LNCAP (cell line): ENCODE data around the gene CSN1S1.

Experiments used
- CTCF ChIP-seq: fragments of 450-650 bp; IDR thresholded peaks from 2 replicates; pipeline ENCODE4 v1.5.1; 2017; ENCODE audit warnings: mild to moderate bottlenecking

The CSN1S1 gene

GRCh38 chr4:69907151-69907550, 23.7 kb upstream of the CSN1S1 start:
- TF ChIP-seq CTCF = no peak

- no peak for TF ChIP-seq CTCF
Observed at GRCh38 chr4:69909195-69909594, 21.7 kb upstream of the CSN1S1 start.

- no peak for TF ChIP-seq CTCF
Observed at GRCh38 chr4:69910016-69910782, 20.7 kb upstream of the CSN1S1 start.

- no peak for TF ChIP-seq CTCF
Observed at GRCh38 chr4:69920874-69921273, 10.0 kb upstream of the CSN1S1 start.

GRCh38 chr4:69934150-69934549, 3.3 kb downstream of the CSN1S1 start:
- TF ChIP-seq CTCF = no peak

- TF ChIP-seq CTCF = no peak
Observed at GRCh38 chr4:69936566-69936965, 5.7 kb downstream of the CSN1S1 start.

GRCh38 chr4:69951602-69952001, 20.7 kb downstream of the CSN1S1 start:
- TF ChIP-seq CTCF = no peak

- TF ChIP-seq CTCF = no peak
Observed at GRCh38 chr4:69957209-69957608, 26.3 kb downstream of the CSN1S1 start.
